Pancreas (tissue), 10 donors: Measurements from ENCODE around the gene PPP2R5A. TPM values are rescaled to one million over a fixed set of nuclear protein-coding genes. Genes with fewer than 3 reads are reported as not detected.

Experiments used
- ATAC-seq, 4 donors: fragments of 200-7000 bp; cut with Tn5 transposase; one replicate each; pipeline versions ENCODE4 v1.8.0 to v1.9.1; 2020; ENCODE audit warnings: mild to moderate bottlenecking in 4 of 4, moderate library complexity in 4 of 4
- DNase-seq, 6 donors: peaks; one replicate each; pipeline ENCODE4 v3.0.0-alpha.2; 2020
- FAIRE-seq: peaks from 2 replicates; lab custom pipeline; 2012; peaks lifted over from hg19 to GRCh38; lab: Jason Lieb, UNC
- H3K27ac ChIP-seq, 4 donors: fragments of 200-600 bp; sonication (generic); 1 replicate in 3 of 4; 2 replicates in 1 of 4; pipeline versions ENCODE4 v1.5.0 to v1.8.0; 2020
- H3K27me3 ChIP-seq, 4 donors: fragments of 200-600 bp; one replicate each; pipeline ENCODE4 v1.8.0; 2021
- H3K36me3 ChIP-seq, 3 donors: fragments of 200-600 bp; sonication (generic) in 1 of 3; one replicate each; pipeline versions ENCODE4 v1.5.0 to v1.8.0; 2020 to 2021
- H3K4me1 ChIP-seq, 3 donors: fragments of 200-600 bp; one replicate each; pipeline ENCODE4 v1.8.0; 2021
- H3K4me3 ChIP-seq, 4 donors: fragments of 200-600 bp; sonication (generic) in 2 of 4; one replicate each; pipeline versions ENCODE4 v1.5.0 to v1.8.0; 2020 to 2021
- H3K9me3 ChIP-seq, 4 donors: fragments of 200-600 bp; one replicate each; pipeline ENCODE4 v1.8.0; 2021
- CTCF ChIP-seq, 4 donors: fragments of 200-600 bp; sonication (generic) in 3 of 4; IDR thresholded peaks; one replicate each; pipeline versions ENCODE4 v1.5.0 to v1.8.0; 2021; ENCODE audit warnings: antibody characterized with exemption in 4 of 4
- WGBS, 2 donors: extraction: QIAGEN DNeasy Blood & Tissue Kit; methylation state at CpG; one replicate each; pipeline ENCODE4 v1.1.7; 2013; 5-methylcytosine and 5-hydroxymethylcytosine counted together
- intact Hi-C, 3 donors: fragments of 100-400 bp; cut with DNase I; formaldehyde crosslinking; loops; one replicate each; pipeline versions ENCODE4 v1.11.1 to v1.14.2; 2022
- polyA plus RNA-seq, 2 donors: library from polyadenylated mRNA; stranded (reverse); fragments of 200-250 nt; gene quantifications; one replicate each; pipeline ENCODE4 v1.2.3, GENCODE V29; 2013
- total RNA-seq, 6 donors: library from RNA; stranded (reverse); fragmentation: NEBNext Ultra II Directional in 4 of 6; extraction: Animal tissue kit (Norgen Biotek cat#: 25700) in 4 of 6; gene quantifications; one replicate each; pipeline versions ENCODE4 v1.2.1 to v1.2.4, GENCODE V29; 2021 to 2023
- donor health status: healthy with polysubstance abuse.
- donor health status: DM: no; HTN: no; CAD: no; lungs with moderate emphysema.
- donor health status: DM: no; HTN: no; CAD: no.
- donor health status: control.
- donor health status: control.
- donor health status: Bipolar disorder and iron deficiency.
- donor health status: DM: yes; HTN: yes; CAD: no.
- donor health status: DM: no; HTN: no; CAD: no.
- donor health status: DM: no; HTN: no; CAD: no.
- donor health status: DM: yes; HTN: yes; CAD: no.

PPP2R5A gene
- total and polyA plus RNA-seq, 8 donors: 14.4 to 30.5 (median 22.0) TPM

DNA sequence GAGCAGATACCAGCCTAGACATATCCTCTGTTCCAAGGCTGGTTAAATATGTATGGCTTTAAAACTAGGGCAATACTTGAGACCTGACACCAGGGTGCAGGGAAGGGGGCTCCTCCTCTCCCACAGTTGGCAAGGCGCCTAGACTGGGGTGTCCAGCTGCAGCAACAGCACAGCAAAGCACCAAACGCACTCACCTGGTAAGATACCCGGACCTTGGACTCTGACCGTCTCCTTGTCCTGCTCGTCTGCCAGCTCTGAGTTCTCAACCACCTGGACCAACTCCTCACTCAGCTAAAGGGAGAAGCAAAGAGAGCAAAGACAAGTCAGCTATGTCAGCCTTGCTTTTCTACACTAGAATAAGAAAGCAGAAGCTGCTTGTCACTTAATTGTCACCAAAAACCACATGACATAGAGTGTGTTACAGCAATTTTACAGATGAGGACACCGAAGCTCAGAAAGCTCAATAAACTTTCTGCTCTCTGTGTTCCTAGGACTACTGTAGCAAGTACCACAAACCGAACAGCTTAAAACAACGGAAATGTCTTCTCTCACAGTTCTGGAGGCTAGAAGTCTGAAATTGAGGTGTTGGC is 125.1 kb downstream of the PPP2R5A start:
- no peak overlapping the region for H3K4me3 ChIP-seq
- H3K27ac ChIP-seq: no peak overlapping the region
- H3K9me3 ChIP-seq: no peaks in the 10 kb centered on the region
- intact Hi-C loops: no loop called here
- FAIRE-seq: no peak
- peaks cover 0 to 6% (median 0%) of the 10 kb centered on the region in 3 donors for H3K4me1 ChIP-seq
- TF ChIP-seq CTCF (IDR thresholded peaks at IDR 0.05): no peak
- no peak for DNase-seq
- ATAC-seq: no peak
- H3K36me3 ChIP-seq: peaks cover 0 to 4% (median 0%) of the 10 kb centered on the region in 3 donors
- no peaks in the 10 kb centered on the region for H3K27me3 ChIP-seq
- 66 to 77% methylated on average over 8 of the region's 8 CpGs for WGBS, 2 donors

Other genes with a start within 250 kb of the PPP2R5A start
- gene INTS7, start 249.9 kb upstream of the PPP2R5A start, total RNA-seq: 10 to 100 TPM in 1 of 6 donors, 1 to 10 TPM in 5; 3.3 to 10.1 (median 5.3) TPM
- 1 to 10 TPM; 3.1 to 4.5 TPM for gene INTS7, start 249.9 kb upstream of the PPP2R5A start, polyA plus RNA-seq
- gene DTL, start 249.7 kb upstream of the PPP2R5A start, total RNA-seq: 1 to 10 TPM in 1 of 6 donors, under 1 TPM in 5; 0.05 to 1.1 (median 0.49) TPM
- under 1 TPM; 0.19 to 0.87 TPM for gene DTL, start 249.7 kb upstream of the PPP2R5A start, polyA plus RNA-seq
- 1 to 10 TPM; 2.4 to 3.4 (median 3.2) TPM for gene PACC1, start 129.5 kb downstream of the PPP2R5A start, total RNA-seq
- gene PACC1, start 129.5 kb downstream of the PPP2R5A start, polyA plus RNA-seq: 1 to 10 TPM; 1.7 to 1.9 TPM
- 10 to 100 TPM; 23.8 to 35.7 (median 33.4) TPM for gene NENF, start 147.5 kb downstream of the PPP2R5A start, total RNA-seq
- 10 to 100 TPM; 93.0 to 97.0 TPM for gene NENF, start 147.5 kb downstream of the PPP2R5A start, polyA plus RNA-seq